ENCODE measurements around the gene METTL13. TPM values are rescaled to one million over a fixed set of nuclear protein-coding genes. Genes with fewer than 3 reads are reported as not detected.
A peak's percentile ranks its signal among the peaks of the same experiment; 100 is the strongest.

The METTL13 gene
- total and polyA plus RNA-seq, 2 of the 4 experiments (the other 2 are of a cell fraction), result 25.1 to 26.3 TPM

- Histone ChIP-seq H3K23ac (ENCODE audit: low read depth, low read length) (0 out of 2 replicates have a peak overlapping the region, but pooled peaks have one; percentile 62), H3K4me1 (ENCODE audit: control insufficient read depth, insufficient read depth, low read length) (peaks cover 6% of the 10 kb centered on the region; the same call in 1 of the 2 replicates), H3K27me3 (ENCODE audit: control insufficient read depth, insufficient read depth, low read length) (no peaks in the 10 kb centered on the region), H4K20me1 (ENCODE audit: insufficient read depth, low read length) (no peaks in the 10 kb centered on the region; the same call in 1 of the 2 replicates), H2AFZ (replicated peaks; ENCODE audit: low read length, poor library complexity) (no peak overlapping the region), H3K9me1 (ENCODE audit: insufficient read depth, low read length) (no peaks in the 10 kb centered on the region; the same call in 1 of the 2 replicates), H3K4me3 (ENCODE audit: insufficient read depth, low read depth, low read length) (no peak overlapping the region), H2BK15ac (ENCODE audit: low read depth, low read length) (peak overlapping the region; percentile 43; the same call in 1 of the 3 replicates), H4K91ac (ENCODE audit: insufficient read depth, low read depth, low read length) (0 out of 2 replicates have a peak overlapping the region, but pooled peaks have one; percentile 24), H3K79me1 (ENCODE audit: low read depth in 1 of 2, low read length in 2 of 2) (peaks cover 18 to 34% of the 10 kb centered on the region in 2 experiments), H2BK20ac (ENCODE audit: low read depth, low read length) (peak overlapping the region; percentile 49), H2BK5ac (ENCODE audit: low read depth, low read length, poor library complexity, severe bottlenecking) (peak overlapping the region; percentile 35), H4K8ac (ENCODE audit: low read depth in 2 of 2, low read length in 2 of 2) (peak overlapping the region in 1 of 2 experiments; percentile 46; a peak in 1 of 4 replicates), H4K5ac (ENCODE audit: low read depth, low read length) (0 out of 2 replicates have a peak overlapping the region, but pooled peaks have one; percentile 46), H3K4ac (ENCODE audit: low read depth, low read length) (peak overlapping the region; percentile 76), H3K14ac (replicated peaks; ENCODE audit: low read depth, low read length) (0 out of 2 replicates have a peak overlapping the region, but pooled peaks have one; percentile 40), H2AK9ac (replicated peaks; ENCODE audit: low read depth, low read length, poor library complexity) (no peak overlapping the region), H3K27ac (ENCODE audit: insufficient read depth, low read length) (peak overlapping the region; percentile 55; the same call in 1 of the 2 replicates), H2AK5ac (ENCODE audit: low read depth, low read length) (peak overlapping the region; percentile 72; the same call in 1 of the 2 replicates), H3K18ac (ENCODE audit: low read depth, low read length) (no peak overlapping the region), H3K9ac (ENCODE audit: low read depth, low read length) (no peak overlapping the region), H2BK120ac (ENCODE audit: low read depth, low read length) (0 out of 2 replicates have a peak overlapping the region, but pooled peaks have one; percentile 42), H3K56ac (ENCODE audit: extremely low read depth, insufficient read depth, low read length) (no peak overlapping the region; the same call in 1 of the 2 replicates), H3K36me3 (ENCODE audit: control insufficient read depth, insufficient read depth, low read length) (peaks cover 15% of the 10 kb centered on the region), H3K9me3 (ENCODE audit: control insufficient read depth, insufficient read depth, low read length) (no peaks in the 10 kb centered on the region), H3K4me2 (ENCODE audit: low read depth, low read length) (no peak overlapping the region)
- BruUV-seq (replicated peaks), result no TSS peak
- dilution Hi-C loops (cut with HindIII; ENCODE audit: low sequenced_read_pairs, unreplicated experiment) (no loop called here), intact Hi-C loops (cut with micrococcal nuclease) (no loop called here), in situ Hi-C loops (cut with MboI; ENCODE audit: low sequenced_read_pairs) (no loop called here)
- POLR2A ChIA-PET (ENCODE audit: unreplicated experiment), result no interaction called here
- DNase-seq (peak; percentile 19), ATAC-seq (ENCODE audit: low read depth) (no peak)
- CTCF ChIA-PET, result no interaction called here
- no CpG with 5 or more reads among the region's 2 CpGs for WGBS, 2 experiments (ENCODE audit: extremely low coverage in 2 of 2, insufficient read length in 1 of 2)
- TF ChIP-seq SMC3 (IDR thresholded peaks at IDR 0.05; ENCODE audit: low read depth, low read length), result no peak
- no peak for TF ChIP-seq RCOR1 (IDR thresholded peaks at IDR 0.05; ENCODE audit: insufficient replicate concordance, low read length)
- TF ChIP-seq MAZ (IDR thresholded peaks at IDR 0.05; ENCODE audit: borderline replicate concordance, low read depth, low read length), result no peak
- TF ChIP-seq POLR2A (IDR thresholded peaks at IDR 0.05; ENCODE audit: low read depth, low read length), result no peak
- no peak for TF ChIP-seq CHD1 (IDR thresholded peaks at IDR 0.05; ENCODE audit: low read depth, low read length)
- TF ChIP-seq CTCF (conservative IDR thresholded peaks at IDR 0.05; ENCODE audit: low read depth, low read length), result no peak
- no peak for TF ChIP-seq BHLHE40 (IDR thresholded peaks at IDR 0.05; ENCODE audit: low read depth, low read length)
- no peak for TF ChIP-seq MXI1 (IDR thresholded peaks at IDR 0.05; ENCODE audit: borderline replicate concordance, low read depth, low read length)
- TF ChIP-seq, protein P1, sequence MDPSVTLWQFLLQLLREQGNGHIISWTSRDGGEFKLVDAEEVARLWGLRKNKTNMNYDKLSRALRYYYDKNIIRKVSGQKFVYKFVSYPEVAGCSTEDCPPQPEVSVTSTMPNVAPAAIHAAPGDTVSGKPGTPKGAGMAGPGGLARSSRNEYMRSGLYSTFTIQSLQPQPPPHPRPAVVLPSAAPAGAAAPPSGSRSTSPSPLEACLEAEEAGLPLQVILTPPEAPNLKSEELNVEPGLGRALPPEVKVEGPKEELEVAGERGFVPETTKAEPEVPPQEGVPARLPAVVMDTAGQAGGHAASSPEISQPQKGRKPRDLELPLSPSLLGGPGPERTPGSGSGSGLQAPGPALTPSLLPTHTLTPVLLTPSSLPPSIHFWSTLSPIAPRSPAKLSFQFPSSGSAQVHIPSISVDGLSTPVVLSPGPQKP (IDR thresholded peaks at IDR 0.05; ENCODE audit: borderline replicate concordance, low read depth, low read length), result no peak
- no peak for TF ChIP-seq RAD21 (IDR thresholded peaks at IDR 0.05; ENCODE audit: low read length)
- no peak for TF ChIP-seq MAFK (IDR thresholded peaks at IDR 0.05; ENCODE audit: low read depth, low read length)
- TF ChIP-seq, protein P2, sequence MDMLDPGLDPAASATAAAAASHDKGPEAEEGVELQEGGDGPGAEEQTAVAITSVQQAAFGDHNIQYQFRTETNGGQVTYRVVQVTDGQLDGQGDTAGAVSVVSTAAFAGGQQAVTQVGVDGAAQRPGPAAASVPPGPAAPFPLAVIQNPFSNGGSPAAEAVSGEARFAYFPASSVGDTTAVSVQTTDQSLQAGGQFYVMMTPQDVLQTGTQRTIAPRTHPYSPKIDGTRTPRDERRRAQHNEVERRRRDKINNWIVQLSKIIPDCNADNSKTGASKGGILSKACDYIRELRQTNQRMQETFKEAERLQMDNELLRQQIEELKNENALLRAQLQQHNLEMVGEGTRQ (IDR thresholded peaks at IDR 0.05; ENCODE audit: low read depth, low read length), result no peak
- TF ChIP-seq NFE2L2 (IDR thresholded peaks at IDR 0.05; ENCODE audit: low read depth, low read length), result no peak
- TF ChIP-seq RFX5 (IDR thresholded peaks at IDR 0.05; ENCODE audit: low read depth, low read length), result no peak
- TF ChIP-seq FOS (IDR thresholded peaks at IDR 0.05; ENCODE audit: low read depth, low read length), result no peak
- no peak for TF ChIP-seq CEBPB (IDR thresholded peaks at IDR 0.05; ENCODE audit: low read depth, low read length)
These were observed 42.5 kb upstream of the METTL13 start for GRCh38 chr1:171738911-171739310.
